ENCODE results near the gene OR51F1.
"Not testable (repeated sequence)": the region's sequence is repeated elsewhere in the genome, so short reads cannot be mapped to it uniquely, and the experiment has no call there.

OR51F1 gene

GRCh38 chr11:4722616-4723534 lies 46.9 kb downstream of the OR51F1 start:
- ATAC-seq; H3K27ac Mint-ChIP-seq; H3K4me3 Mint-ChIP-seq; H3K9me3 Mint-ChIP-seq; H3K4me1 Mint-ChIP-seq; H3K36me3 Mint-ChIP-seq; DNase-seq (ENCODE audit: low spot score in 2 of 2): not testable (repeated sequence)

Measured in stimulated activated effector memory CD8-positive, alpha-beta T cell treated with anti-CD3 and anti-CD28 coated beads, Interleukin-12 subunit alpha, Interleukin-12 subunit beta, amount 100 ng/mL, for 72 hours (primary cell).